Measurements from ENCODE around the gene TRMT11.
"Not testable (repeated sequence)": the region's sequence is repeated elsewhere in the genome, so short reads cannot be mapped to it uniquely, and the experiment has no call there.

TRMT11 gene

GRCh38 chr6:125986301-125987025 is at the start of gene TRMT11:
Gene TRMT11 (plus strand): TSS chr6:125986540. CDS start chr6:125986551, 11 bp downstream.
- DNase-seq (ENCODE audit: low read depth in 2 of 2) = peak; percentile 56 to 61

GRCh38 chr6:125939026-125939425 is 47.3 kb upstream of the TRMT11 start:
- no peak for DNase-seq (ENCODE audit: low read depth in 2 of 2)

DNA sequence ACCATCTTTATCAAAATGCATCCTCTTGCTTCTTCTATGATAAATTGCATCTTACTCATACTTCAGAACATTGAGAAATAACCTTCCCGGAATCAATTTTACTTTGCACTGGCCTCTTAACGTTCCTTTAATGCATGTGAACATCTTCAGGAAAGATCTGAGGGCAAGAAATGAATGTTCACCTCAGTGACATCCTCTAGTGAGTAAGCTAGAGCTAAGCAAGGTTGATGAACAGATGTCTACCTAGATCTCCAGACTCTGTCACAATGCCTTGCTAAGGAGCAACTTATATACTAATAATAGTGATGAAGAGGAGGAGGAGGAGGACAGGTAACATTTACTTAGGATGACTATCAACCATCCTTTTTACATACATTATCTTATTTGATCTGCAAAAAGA is 46.5 kb upstream of the TRMT11 start:
- no peak for DNase-seq (ENCODE audit: low read depth in 2 of 2)

GRCh38 chr6:125940247-125941041 is 45.9 kb upstream of the TRMT11 start:
- no peak for DNase-seq (ENCODE audit: low read depth in 2 of 2)

DNA sequence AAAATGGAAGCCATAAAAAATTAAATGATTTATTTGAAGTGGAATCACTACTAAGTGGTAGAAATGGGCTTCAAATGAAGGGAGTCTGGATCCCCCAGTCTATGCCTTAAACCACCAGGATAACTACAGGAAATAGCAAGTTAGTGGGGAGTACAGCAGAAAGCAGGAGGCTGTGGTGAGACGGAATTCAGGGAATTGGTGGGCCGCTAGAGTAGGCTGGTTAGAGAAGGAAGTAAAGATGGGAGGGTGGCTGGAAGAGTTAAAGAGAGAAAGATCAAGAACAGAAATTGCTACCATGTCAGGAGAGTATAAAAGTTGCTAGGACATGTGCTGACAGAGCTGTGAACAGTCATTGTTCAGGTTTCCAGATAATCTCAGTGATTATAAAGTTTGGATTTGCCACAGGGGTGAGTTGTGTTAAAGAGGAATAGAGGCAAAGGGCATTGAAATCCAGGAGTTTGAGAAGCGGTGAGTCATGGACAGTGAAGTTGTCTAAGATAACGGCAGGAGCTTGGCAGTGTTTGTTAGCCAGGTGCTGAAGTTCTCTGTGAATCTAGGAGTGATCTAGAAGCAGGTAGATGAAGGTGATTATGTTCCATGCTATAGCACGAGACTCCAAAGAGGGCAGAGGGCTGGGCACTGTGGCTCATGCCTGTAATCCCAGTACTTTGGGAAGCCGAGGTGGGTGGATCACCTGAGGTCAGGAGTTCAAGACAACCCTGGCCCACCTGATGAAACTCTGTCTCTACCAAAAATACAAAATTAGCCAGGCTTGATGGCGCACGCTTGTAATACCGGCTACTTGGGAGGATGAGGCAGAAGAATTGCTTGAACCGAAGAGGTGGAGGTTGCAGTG is 43.4 kb upstream of the TRMT11 start:
- no peak for DNase-seq (ENCODE audit: low read depth in 2 of 2)

DNA sequence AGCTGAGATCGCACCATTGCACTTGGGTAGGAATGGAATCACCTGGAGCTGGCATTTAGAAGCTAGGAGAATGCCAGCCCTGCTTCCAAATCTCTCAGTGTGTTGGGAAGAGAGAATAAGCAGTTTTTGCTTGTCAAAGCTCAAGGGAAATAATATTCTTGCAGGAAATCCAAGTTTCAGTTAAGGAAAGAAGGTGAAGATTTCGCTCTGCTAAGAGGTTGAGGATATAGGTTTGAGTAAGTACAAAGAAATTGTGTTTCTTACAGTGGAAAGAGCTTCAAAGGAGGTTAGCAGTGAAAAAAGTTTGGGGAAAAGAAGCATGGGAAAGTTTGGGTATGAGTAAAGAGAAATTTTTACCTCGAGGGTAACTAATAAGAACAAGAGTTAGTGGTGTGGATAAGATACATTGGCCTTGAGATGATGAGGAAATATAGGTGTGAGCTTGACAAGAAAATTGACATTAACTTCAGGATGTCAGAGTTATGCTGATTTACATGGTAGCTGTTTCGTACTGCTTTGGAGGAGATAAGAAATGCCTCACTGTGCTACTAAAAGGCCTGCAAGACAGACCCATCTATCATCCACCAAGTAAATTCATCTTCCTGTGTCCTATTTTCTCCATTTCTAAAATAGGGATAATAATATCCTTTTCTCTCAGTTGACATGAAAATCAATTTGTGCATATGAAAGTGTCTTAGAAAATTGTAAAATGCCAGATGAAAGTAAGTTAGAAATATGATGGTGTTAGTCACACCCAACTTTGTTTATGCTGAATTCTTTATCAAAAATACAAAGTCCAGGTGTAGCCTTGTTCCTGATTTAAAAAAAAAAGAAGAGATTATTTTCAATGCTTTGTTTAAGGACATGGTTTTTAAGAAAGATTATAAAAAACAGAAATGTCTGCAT is 42.6 kb upstream of the TRMT11 start:
- DNase-seq (ENCODE audit: low read depth in 2 of 2) = no peak

DNA sequence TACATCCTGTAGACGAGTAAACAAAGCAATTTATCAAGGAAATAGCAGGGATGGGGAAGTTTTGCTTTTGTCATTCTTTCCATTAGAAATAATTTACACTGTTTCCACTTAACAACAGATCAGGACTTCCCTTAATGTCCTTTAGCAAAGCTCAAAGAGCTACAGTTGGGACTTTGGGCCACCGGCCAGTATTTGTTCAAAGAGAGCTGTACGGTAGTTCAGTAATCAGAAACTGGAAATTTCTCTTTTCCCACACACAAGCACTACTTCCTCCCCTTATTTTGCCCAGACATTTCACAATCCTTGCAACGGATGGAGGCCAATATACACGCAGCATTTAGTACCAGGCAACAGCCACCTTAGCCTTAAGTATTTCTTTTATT is 41.9 kb upstream of the TRMT11 start:
- DNase-seq (ENCODE audit: low read depth in 2 of 2) = no peak

DNA sequence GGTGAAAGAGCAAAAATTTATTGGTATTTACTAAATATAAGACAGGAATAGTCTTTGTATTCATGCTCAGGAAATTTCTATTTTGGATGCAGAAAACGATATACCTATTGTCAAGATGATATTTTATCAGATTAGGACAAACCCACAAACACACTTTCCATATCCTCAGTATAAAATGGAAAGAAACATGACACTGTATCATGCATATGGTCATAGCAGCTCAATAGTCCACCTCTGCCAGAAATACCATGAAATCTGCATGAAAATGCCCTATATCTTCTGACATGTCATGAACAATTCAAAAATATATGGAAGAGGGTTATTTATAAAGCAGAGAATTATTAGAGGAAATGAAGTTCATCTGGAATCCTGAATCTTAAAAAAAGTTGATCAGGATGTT is 41.4 kb upstream of the TRMT11 start:
- DNase-seq (ENCODE audit: low read depth in 2 of 2) = no peak

DNA sequence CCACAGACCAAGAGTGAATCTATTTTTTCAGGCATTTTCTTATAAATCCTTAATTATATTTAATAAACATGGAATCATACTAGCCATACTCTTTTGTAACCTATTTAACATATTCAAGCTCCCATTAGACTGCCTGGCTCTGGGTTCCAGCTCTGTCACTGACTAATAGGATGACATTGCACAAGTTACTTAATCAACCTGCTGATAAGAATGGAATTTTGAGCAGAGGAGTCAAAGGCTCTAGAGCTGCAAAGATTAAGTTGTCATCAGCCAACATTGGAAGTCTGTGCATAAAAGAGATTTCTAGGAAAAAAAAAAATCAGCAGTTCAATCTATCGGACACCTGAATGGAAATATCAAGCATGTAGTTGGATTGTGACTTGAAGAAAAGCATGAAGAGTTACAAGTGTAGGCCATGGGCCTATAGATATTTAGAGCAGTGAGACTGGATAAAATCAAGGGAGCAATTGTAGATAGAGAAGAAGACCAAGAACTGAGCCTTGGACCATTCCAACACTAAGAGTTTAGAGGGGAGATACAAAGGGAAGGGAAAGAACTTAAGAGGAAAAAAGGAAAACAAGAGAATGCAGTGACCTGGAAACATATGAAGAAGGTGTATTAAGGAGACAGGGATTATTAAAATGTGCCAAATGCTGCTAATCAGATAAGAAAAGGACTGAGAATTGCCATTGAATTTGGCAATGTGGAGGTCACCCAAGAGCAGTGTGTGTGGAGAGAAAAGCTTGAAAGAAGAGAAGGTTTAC is 40.8 kb upstream of the TRMT11 start:
- DNase-seq (ENCODE audit: low read depth in 2 of 2) = no peak

- no peak for DNase-seq (ENCODE audit: low read depth in 2 of 2)
These were observed 38.7 kb upstream of the TRMT11 start for GRCh38 chr6:125947615-125948014.

DNA sequence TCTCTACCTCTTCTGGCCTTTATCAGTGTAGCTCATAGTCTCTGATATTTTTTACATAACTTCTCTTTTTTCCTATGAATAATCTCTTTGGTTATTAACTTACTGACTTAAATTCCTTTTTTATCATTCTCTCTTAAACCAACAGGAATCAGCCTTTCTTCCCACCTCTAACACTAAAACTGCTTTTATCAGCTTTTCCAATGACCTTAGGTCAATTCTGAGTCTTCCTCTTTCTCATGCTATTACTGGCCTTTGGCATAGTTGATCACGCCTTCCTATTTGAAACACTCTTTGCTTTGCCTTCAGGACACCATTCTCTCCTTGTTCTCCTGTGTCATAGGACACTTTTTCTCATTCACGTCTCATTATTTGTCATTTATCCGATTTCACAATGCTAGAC is 37.9 kb upstream of the TRMT11 start:
- DNase-seq (ENCODE audit: low read depth in 2 of 2) = no peak

DNA sequence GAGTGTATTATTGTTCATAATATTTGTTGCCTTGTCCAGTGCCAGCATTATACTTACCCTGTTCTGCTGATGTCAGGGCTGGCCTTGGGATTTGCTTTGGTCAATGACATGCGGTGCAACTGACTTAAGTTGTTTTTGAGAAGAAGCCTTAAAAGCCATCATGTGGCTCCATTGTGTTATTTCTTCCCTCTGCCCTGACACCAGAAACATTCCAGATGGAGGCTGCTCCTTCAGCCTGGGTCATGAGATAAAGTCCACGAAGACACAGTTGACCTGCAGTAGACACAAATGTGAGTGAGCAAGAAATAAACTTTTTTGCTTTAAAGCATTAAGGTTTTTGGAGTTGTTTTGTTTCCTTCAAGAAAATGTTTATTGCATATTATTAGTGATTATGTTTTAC is 37.3 kb upstream of the TRMT11 start:
- DNase-seq (ENCODE audit: low read depth in 2 of 2) = no peak

GRCh38 chr6:125950293-125950692 is 36.0 kb upstream of the TRMT11 start:
- DNase-seq (ENCODE audit: low read depth in 2 of 2) = no peak

DNA sequence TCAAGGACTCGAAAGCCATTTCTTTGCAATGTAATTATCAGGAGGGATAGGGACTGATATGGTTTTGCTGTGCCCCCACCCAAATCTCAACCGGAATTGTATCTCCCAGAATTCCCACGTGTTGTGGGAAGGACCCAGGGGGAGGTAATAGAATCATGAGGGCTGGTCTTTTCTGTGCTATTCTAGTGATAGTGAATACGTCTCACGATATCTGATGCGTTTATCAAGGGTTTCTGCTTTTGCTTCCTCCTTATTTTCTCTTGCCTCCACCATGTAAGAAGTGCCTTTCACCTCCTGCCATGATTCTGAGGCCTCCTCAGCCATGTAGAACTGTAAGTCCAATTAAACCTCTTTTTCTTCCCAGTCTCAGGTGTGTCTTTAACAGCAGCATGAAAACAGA is 35.6 kb upstream of the TRMT11 start:
- DNase-seq (ENCODE audit: low read depth in 2 of 2) = not testable (repeated sequence)

DNA sequence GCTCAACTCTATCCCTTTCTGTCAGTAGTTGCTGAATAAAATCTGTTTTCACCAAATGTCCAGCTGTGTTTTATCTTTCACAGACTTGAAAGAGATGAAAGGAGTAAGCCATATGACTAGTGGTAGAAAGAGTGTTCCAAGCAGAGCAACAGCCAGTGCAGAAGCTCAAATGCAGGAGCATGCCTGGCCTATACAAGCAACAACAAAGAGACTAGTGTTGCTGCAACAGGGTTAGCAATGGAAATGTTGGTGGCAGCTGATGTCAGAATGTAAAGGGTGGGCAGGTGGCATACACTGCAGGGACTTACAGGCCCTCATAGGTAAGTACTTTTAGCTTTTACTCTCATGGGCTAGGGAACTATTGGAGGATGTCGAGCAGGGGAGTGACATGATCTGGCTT is 35.0 kb upstream of the TRMT11 start:
- DNase-seq (ENCODE audit: low read depth in 2 of 2) = no peak

- no peak for DNase-seq (ENCODE audit: low read depth in 2 of 2)
These were observed 33.4 kb upstream of the TRMT11 start for GRCh38 chr6:125952764-125953501.

DNA sequence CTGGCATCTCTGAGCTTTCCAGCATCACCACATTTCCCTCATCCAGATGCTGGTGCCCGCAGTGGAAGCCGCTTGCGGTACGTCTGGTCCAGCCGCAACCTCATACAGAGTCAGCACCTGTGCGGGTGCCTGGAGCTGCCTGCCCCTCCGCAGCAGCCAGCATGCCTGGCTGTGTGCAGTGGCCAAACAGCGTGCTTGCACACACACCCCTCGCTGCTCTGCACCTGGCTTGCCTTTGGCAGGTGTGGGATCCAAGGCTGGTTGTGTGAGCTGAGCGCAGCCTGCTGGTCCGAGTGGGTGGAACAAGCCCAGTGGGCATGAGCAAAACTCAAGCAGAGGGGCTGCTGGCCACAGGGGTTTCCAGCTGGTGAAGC is 32.9 kb upstream of the TRMT11 start:
- DNase-seq (ENCODE audit: low read depth in 2 of 2) = no peak

DNA sequence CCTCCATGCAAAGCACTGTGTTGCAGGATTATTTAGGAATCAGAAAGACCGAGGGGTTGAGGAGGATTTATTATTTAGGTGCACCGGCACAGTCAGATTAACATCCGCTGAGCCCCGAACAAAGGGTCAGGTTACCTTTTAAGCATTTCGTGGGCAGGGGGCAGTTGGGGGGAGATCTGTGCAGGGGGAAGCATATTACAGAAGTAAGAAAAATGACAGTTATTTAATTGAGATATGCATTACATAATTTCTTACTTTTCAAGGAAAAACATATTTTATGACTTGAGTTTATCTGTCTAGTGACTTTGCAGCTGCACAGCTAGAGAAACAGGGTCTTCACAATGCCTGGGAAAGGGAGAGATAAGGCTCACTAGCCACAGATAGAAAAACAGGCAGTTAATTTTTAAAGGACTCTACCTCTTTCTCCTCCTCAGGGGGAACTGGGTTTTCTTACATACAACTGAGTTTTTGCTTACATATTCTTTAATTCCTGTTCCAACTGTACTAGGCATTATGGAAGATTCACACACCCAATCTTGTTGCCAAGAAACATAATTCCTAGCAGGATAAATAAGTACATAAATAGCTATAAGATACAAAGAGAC is 31.5 kb upstream of the TRMT11 start:
- no peak for DNase-seq (ENCODE audit: low read depth in 2 of 2)

DNA sequence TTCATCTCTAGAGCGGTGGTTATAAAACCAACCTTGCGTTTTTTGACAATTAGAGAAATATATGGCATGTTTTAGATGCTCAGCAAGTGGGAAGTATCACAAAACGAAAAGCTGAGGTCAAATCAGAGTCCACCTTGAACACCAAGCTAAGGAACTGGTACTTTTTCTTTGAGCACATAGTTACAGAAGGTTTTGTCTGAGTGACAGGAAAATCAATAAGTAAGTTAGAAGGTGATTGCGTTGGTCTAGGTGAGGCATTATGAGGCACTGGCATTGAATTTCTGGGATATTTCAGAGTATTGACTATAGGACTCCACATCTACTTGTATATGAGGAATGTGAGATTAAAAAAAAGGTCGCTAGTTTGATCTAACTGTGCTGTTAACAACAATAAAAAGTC is 30.4 kb upstream of the TRMT11 start:
- no peak for DNase-seq (ENCODE audit: low read depth in 2 of 2)

Data from stimulated activated CD8-positive, alpha-beta memory T cell treated with anti-CD3 and anti-CD28 coated beads, Interleukin-2, amount 100 ng/mL, for 1 hour (primary cell).